Neural cell (in vitro differentiated cells): ENCODE results near the gene TCF25. TPM values are rescaled to one million over a fixed set of nuclear protein-coding genes. Genes with fewer than 3 reads are reported as not detected.

Experiments
- H2AFZ ChIP-seq: fragments of 200-600, 300-800 bp; sonication (generic), shearing (Covaris generic); 2 replicates; pipeline ENCODE4 v1.6.0; 2014; ENCODE audit warnings: low read depth, mild to moderate bottlenecking, antibody characterized with exemption, low read length, moderate library complexity
- H3F3A ChIP-seq: fragments of 200-600 bp; shearing (Covaris generic); 2 replicates; pipeline ENCODE4 v1.6.1; 2016; ENCODE audit warnings: mild to moderate bottlenecking, moderate library complexity, mixed read lengths, antibody characterized with exemption, low read length; ENCODE audit not compliant: insufficient read depth, poor library complexity, severe bottlenecking
- H3K27ac ChIP-seq: fragments of 200-600, 300-800 bp; sonication (generic), shearing (Covaris generic); 2 replicates; pipeline ENCODE4 v1.5.1; 2014; ENCODE audit warnings: mild to moderate bottlenecking, low read length, moderate library complexity
- H3K27me3 ChIP-seq: fragments of 300-800, 200-600 bp; sonication (generic), shearing (Covaris generic); 2 replicates; pipeline ENCODE4 v1.6.0; 2014; ENCODE audit warnings: mild to moderate bottlenecking, low read depth, low read length, moderate library complexity; ENCODE audit not compliant: insufficient read depth
- H3K36me3 ChIP-seq: fragments of 300-800, 200-600 bp; sonication (generic), shearing (Covaris generic); 2 replicates; pipeline ENCODE4 v1.5.1; 2014; ENCODE audit warnings: mild to moderate bottlenecking, antibody characterized with exemption, low read length, moderate library complexity; ENCODE audit not compliant: insufficient read depth
- H3K4me2 ChIP-seq: fragments of 300-800, 200-600 bp; sonication (generic), shearing (Covaris generic); 2 replicates; pipeline ENCODE4 v1.6.0; 2014; ENCODE audit warnings: mild to moderate bottlenecking, low read length
- H3K4me3 ChIP-seq: fragments of 300-800, 200-600 bp; sonication (generic), shearing (Covaris generic); 2 replicates; pipeline ENCODE4 v1.5.1; 2014; ENCODE audit warnings: mild to moderate bottlenecking, low read length, moderate library complexity
- H3K79me2 ChIP-seq: fragments of 200-600 bp; shearing (Covaris generic); replicated peaks from 2 replicates; pipeline ENCODE4 v1.6.0; 2014; ENCODE audit warnings: mild to moderate bottlenecking, low read length, moderate library complexity; ENCODE audit not compliant: insufficient read depth
- H3K9ac ChIP-seq: fragments of 300-800, 200-600 bp; sonication (generic), shearing (Covaris generic); 2 replicates; pipeline ENCODE4 v1.6.1; 2016; ENCODE audit warnings: mild to moderate bottlenecking, low read length, mixed read lengths
- H3K9me2 ChIP-seq: fragments of 200-600 bp; shearing (Covaris generic); 2 replicates; pipeline ENCODE4 v1.6.1; 2016; ENCODE audit warnings: mild to moderate bottlenecking, low read length, mixed read lengths; ENCODE audit not compliant: insufficient read depth
- H3K9me3 ChIP-seq: fragments of 200-600, 300-800 bp; sonication (generic), shearing (Covaris generic); 2 replicates; pipeline ENCODE4 v1.6.1; 2016; ENCODE audit warnings: mild to moderate bottlenecking, mixed run types, low read length, moderate library complexity, mixed read lengths
- H4K20me1 ChIP-seq: fragments of 200-600 bp; shearing (Covaris generic); 2 replicates; pipeline ENCODE4 v1.6.1; 2016; ENCODE audit warnings: mild to moderate bottlenecking, mixed run types; ENCODE audit not compliant: insufficient read depth
- CTCF ChIP-seq: fragments of 450-650 bp; IDR thresholded peaks from 2 replicates; pipeline ENCODE4 v1.5.1; 2014; ENCODE audit warnings: antibody characterized with exemption, mild to moderate bottlenecking, moderate library complexity; ENCODE audit not compliant: poor library complexity, severe bottlenecking
- EP300 ChIP-seq: fragments of 450-650 bp; conservative IDR thresholded peaks from 2 replicates; pipeline ENCODE4 v1.6.1; 2014; ENCODE audit warnings: antibody characterized with exemption, mild to moderate bottlenecking, moderate library complexity; ENCODE audit not compliant: poor library complexity, severe bottlenecking
- EZH2 ChIP-seq: fragments of 200-600, 300-800 bp; shearing (Covaris generic), sonication (generic); IDR thresholded peaks from 2 replicates; pipeline ENCODE4 v1.6.1; 2014; ENCODE audit warnings: antibody characterized with exemption, low read length, borderline replicate concordance, mild to moderate bottlenecking; ENCODE audit not compliant: insufficient read depth, poor library complexity, severe bottlenecking
- MXI1 ChIP-seq: fragments of 450-650 bp; conservative IDR thresholded peaks from 2 replicates; pipeline ENCODE4 v1.6.1; 2014; ENCODE audit warnings: antibody characterized with exemption, mild to moderate bottlenecking; ENCODE audit not compliant: poor library complexity, severe bottlenecking
- POLR2AphosphoS5 ChIP-seq: IDR thresholded peaks from 2 replicates; pipeline ENCODE4 v1.6.1; 2012
- RAD21 ChIP-seq: fragments of 450-650 bp; conservative IDR thresholded peaks from 2 replicates; pipeline ENCODE4 v1.6.1; 2014; ENCODE audit warnings: antibody characterized with exemption, mild to moderate bottlenecking, moderate library complexity
- REST ChIP-seq: IDR thresholded peaks from 2 replicates; pipeline ENCODE4 v1.6.1; 2012; ENCODE audit warnings: borderline replicate concordance
- SMC3 ChIP-seq: fragments of 450-650 bp; conservative IDR thresholded peaks from 2 replicates; pipeline ENCODE4 v1.6.1; 2014; ENCODE audit warnings: antibody characterized with exemption, mild to moderate bottlenecking, moderate library complexity; ENCODE audit not compliant: poor library complexity
- TAF1 ChIP-seq: IDR thresholded peaks from 2 replicates; pipeline ENCODE4 v1.6.1; 2012; ENCODE audit warnings: low read depth
- polyA plus RNA-seq: library from polyadenylated mRNA; depleted of rRNA; stranded (reverse); fragments of >200 nt; gene quantifications from 2 replicates; pipeline ENCODE4 v1.2.3, GENCODE V29; 2014

The TCF25 gene
- polyA plus RNA-seq, 1 donor from 2014 or later: 200 TPM

DNA sequence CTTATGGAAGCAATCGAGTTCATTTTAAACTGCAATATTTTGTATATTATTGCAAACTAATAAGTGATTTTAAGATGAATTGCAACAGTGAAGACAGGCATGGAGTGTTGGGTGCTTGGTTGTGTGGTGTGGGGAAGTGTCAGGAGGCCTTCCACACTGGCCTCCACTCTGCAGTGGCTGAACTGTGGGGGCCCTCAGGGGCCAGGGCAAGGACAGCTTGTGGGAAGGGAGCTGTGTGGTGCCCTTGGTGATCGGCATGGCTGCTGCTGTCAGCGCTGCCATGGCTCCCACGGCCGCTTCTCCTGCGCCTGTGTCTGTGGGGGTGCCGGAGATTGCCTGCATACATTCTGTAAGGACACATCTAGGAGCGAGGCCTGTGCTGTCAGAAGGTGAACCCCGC lies 19.2 kb downstream of the TCF25 start:
- H3K4me3 ChIP-seq: no peak overlapping the region
- no peaks in the 10 kb centered on the region for H3F3A ChIP-seq
- TF ChIP-seq POLR2AphosphoS5 (no peak), SMC3 (no peak), MXI1 (no peak), TAF1 (no peak), EP300 (no peak), EZH2 (no peak), CTCF (no peak)
- H2AFZ ChIP-seq: no peak overlapping the region
- H3K9me3 ChIP-seq: no peaks in the 10 kb centered on the region
- H3K27ac ChIP-seq: no peak overlapping the region
- no peaks in the 10 kb centered on the region for H3K27me3 ChIP-seq
- no peaks in the 10 kb centered on the region for H3K9me2 ChIP-seq
- no peak overlapping the region for H3K9ac ChIP-seq
- no peak overlapping the region for H3K4me2 ChIP-seq
- H3K36me3 ChIP-seq: peaks cover 5% of the 10 kb centered on the region
- H3K79me2 ChIP-seq: no peaks in the 10 kb centered on the region
- no peaks in the 10 kb centered on the region for H4K20me1 ChIP-seq

DNA sequence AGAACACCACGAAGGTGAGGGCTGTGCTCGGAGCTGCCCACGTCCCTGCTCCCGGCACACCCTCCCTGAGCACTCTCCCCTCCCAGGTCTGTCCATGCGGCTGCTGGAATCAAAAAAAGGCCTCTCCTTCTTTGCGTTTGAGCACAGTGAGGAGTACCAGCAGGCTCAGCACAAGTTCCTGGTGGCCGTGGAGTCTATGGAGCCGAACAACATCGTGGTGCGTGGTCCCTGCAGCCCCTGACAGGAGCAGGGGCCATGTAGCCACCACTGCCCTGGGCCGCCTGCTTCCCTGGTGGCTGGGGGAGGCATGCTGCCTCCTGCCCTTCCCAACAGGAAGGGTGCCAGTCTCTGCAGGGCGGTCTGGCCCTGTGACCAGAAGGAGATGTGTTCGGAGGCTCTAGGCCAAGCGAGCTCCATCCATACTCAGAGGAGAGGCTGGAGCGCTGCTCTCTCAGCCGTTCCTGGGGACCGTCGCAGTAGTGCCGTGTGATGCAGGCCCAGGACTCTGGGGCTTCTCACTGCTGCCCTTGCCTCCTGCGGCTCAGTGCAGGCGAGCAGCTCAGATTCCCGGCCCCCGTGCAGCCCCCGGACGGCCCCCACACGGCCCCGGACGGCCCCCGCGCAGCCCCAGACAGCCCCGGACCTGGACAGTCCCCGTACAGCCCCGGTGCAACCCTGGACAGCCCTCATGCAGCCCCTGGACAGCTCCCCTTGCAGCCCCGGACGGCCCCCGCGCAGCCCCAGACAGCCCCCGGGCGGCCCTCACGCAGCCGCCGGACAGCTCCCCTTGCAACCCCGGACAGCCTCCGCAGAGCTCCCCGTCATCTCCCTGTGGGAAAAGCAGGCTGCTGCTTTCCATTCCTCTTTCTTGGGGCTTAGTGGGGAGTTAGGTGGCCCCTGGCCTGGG lies 20.5 kb downstream of the TCF25 start:
- H4K20me1 ChIP-seq: no peaks in the 10 kb centered on the region
- no peaks in the 10 kb centered on the region for H3K79me2 ChIP-seq
- H3K27ac ChIP-seq: no peak overlapping the region
- no peak for TF ChIP-seq MXI1
- no peak for TF ChIP-seq CTCF
- no peak for TF ChIP-seq REST
- TF ChIP-seq POLR2AphosphoS5: no peak
- TF ChIP-seq TAF1: no peak
- TF ChIP-seq EZH2: no peak
- no peak for TF ChIP-seq RAD21
- no peak overlapping the region for H3K9ac ChIP-seq
- no peak overlapping the region for H3K4me2 ChIP-seq
- no peak overlapping the region for H2AFZ ChIP-seq
- no peaks in the 10 kb centered on the region for H3F3A ChIP-seq
- H3K27me3 ChIP-seq: no peaks in the 10 kb centered on the region
- no peak overlapping the region for H3K4me3 ChIP-seq
- peaks cover 5% of the 10 kb centered on the region for H3K36me3 ChIP-seq
- no peaks in the 10 kb centered on the region for H3K9me2 ChIP-seq
- H3K9me3 ChIP-seq: no peaks in the 10 kb centered on the region
